ENCODE results near the gene RUVBL2. TPM values are rescaled to one million over a fixed set of nuclear protein-coding genes. Genes with fewer than 3 reads are reported as not detected.

Gene RUVBL2
- total RNA-seq, 1 experiment from 2014 or later: 130 TPM

- Histone ChIP-seq H2AK5ac (ENCODE audit: insufficient read length, low read length) (no peak overlapping the region), H3K79me1 (ENCODE audit: insufficient read depth, low read depth, low read length, poor library complexity, severe bottlenecking) (no peaks in the 10 kb centered on the region), H2BK12ac (ENCODE audit: insufficient read length, low read depth, low read length) (no peak overlapping the region), H4K91ac (ENCODE audit: insufficient read length, low read depth, low read length) (no peak overlapping the region), H3K9me3 (ENCODE audit: control insufficient read depth, low read depth, low read length) (no peaks in the 10 kb centered on the region), H3K27ac (ENCODE audit: insufficient read length, low read depth, low read length) (no peak overlapping the region), H2BK120ac (ENCODE audit: low read depth, low read length, poor library complexity, severe bottlenecking) (no peak overlapping the region), H3K4me1 (ENCODE audit: insufficient read depth, low read length) (no peaks in the 10 kb centered on the region), H3K4me2 (ENCODE audit: insufficient read depth, insufficient read length, low read length) (no peak overlapping the region), H2BK5ac (ENCODE audit: insufficient read length, low read length) (no peak overlapping the region), H3K23ac (ENCODE audit: insufficient read length, low read depth, low read length) (no peak overlapping the region), H3K14ac (ENCODE audit: insufficient read depth, low read length) (no peak overlapping the region), H3K27me3 (ENCODE audit: insufficient read depth, low read length) (no peaks in the 10 kb centered on the region), H3T11ph (ENCODE audit: low read length) (no peak overlapping the region), H3K4ac (ENCODE audit: low read depth, low read length) (no peak overlapping the region), H4K8ac (replicated peaks; ENCODE audit: insufficient read length, low read depth, low read length) (no peak overlapping the region), H4K20me1 (ENCODE audit: control insufficient read depth, insufficient read depth, insufficient read length) (no peaks in the 10 kb centered on the region), H2AFZ (ENCODE audit: low read length) (no peak overlapping the region), H2BK20ac (ENCODE audit: low read depth, low read length, poor library complexity, severe bottlenecking) (no peak overlapping the region), H3K9ac (ENCODE audit: extremely low read depth, insufficient read length, low read length) (no peak overlapping the region), H3K79me2 (ENCODE audit: insufficient read depth, low read length) (no peaks in the 10 kb centered on the region), H4K5ac (ENCODE audit: insufficient read length, low read depth, low read length) (no peak overlapping the region), H3K23me2 (ENCODE audit: insufficient read length, low read depth, low read length, poor library complexity, severe bottlenecking) (no peaks in the 10 kb centered on the region), H3K56ac (ENCODE audit: insufficient read length, low read depth, low read length) (no peak overlapping the region), H3K18ac (ENCODE audit: insufficient read length, low read depth, low read length) (no peak overlapping the region), H2BK15ac (ENCODE audit: low read depth, low read length) (no peak overlapping the region)
- DNase-seq: no peak
- no peak for TF ChIP-seq CTCF (conservative IDR thresholded peaks at IDR 0.05)
- Mint-ChIP-seq H3K36me3 (ENCODE audit: insufficient read depth in 1 of 3, low read depth in 3 of 3) (peaks cover 15 to 63% (median 59%) of the 10 kb centered on the region in 3 experiments; a peak in 6 of 7 replicates), H3K4me1 (peaks cover 0 to under 1% of the 10 kb centered on the region in 2 experiments; a peak in 2 of 4 replicates), H3K9me3 (no peaks in the 10 kb centered on the region), H3K4me3 (no peak overlapping the region), H3K27me3 (ENCODE audit: low read depth) (no peaks in the 10 kb centered on the region), H3K27ac (no peak overlapping the region)
- no CpG with 5 or more reads among the region's 7 CpGs for WGBS (ENCODE audit: extremely low coverage, insufficient read length, low lambda C conversion rate)
These were observed 11.4 kb downstream of the RUVBL2 start for GRCh38 chr19:49004964-49005614.

Data from H9 (cell line).